Activated effector memory CD4-positive, alpha-beta T cell treated with Interleukin-2 at 50 U/mL for 16 hours (primary cell): ENCODE measurements around the gene SVBP.
"Not testable (repeated sequence)": the region's sequence is repeated elsewhere in the genome, so short reads cannot be mapped to it uniquely, and the experiment has no call there.

Source experiments
- DNase-seq: peaks from one replicate; pipeline ENCODE4 v3.0.0-alpha.2; 2020

SVBP gene

DNA sequence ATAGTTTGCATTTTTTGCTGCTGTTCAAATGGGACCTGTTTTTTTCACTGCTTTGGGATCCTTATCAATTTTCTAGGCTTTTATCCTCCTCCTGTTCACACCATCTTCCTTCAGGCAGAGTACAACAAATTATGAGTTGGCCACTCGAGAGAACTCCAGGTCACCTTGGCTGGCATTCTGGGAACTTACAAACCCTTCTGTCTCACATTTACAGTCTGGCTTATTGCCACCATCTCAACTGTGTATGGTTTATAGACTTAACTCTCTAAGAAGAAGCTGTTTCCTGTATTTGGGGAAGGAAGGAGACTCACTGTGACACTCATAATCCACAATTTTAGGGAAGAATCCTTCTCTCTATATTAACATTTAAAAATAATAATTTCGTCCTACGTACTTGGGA is 23.8 kb upstream of the SVBP start:
- no peak for DNase-seq

DNA sequence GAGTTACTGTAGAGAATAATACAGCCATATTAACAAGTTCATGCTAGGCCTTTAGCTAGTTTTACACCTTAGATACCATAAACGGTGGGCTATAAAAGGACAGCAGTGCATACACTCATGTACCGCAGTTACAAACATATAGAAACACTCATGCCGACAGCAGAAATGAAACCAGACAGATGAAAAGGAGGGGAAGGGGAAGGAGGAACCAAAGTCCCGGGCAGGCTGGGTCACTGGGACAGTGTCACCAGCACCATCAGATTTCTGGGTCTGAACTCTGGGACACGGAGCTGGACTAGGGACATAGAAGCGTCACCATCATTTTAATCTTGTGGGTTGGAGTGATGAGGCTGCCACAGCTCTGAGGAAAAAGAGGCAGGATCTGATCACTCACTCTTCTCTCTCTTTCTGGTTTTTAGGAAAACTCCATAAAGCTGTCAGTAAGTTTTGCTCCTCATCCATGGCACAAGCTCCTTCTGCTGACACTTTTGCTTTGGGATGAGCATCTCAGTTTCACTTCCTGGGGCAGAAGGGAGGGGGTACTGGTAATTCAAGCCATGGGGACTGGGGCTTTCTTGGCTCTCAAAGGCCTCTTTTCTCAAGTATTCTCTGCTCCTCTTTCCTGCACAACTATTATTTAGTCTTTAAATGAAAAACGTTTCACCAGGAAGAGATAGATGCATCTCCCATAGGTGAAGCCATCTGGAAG is 21.4 kb upstream of the SVBP start:
- DNase-seq, result no peak

- DNase-seq, result no peak
Measured at GRCh38 chr1:42837709-42838108, 20.5 kb upstream of the SVBP start.

- no peak for DNase-seq
Measured at GRCh38 chr1:42835422-42835821, 18.2 kb upstream of the SVBP start.

GRCh38 chr1:42834803-42835202 is 17.6 kb upstream of the SVBP start:
- DNase-seq, result no peak

DNA sequence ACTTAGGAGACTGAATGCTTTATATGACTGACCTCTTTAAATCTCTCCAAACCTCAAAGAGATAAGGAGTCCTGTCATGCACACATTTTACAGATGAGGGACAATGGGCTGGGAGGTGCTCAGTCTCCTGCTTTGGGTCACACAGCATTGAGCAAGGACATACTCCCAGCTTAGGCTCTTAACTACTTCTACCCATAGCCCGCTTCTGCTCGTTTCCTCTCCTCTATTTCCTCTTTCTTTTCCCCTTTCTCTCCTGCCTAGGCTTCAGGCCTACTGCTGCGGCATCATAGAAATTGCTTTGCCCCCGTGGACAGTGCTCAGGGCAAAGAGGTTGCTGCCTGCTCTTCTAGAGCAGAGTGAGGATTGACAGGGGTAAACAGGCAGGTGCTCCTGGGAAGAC is 16.8 kb upstream of the SVBP start:
- no peak for DNase-seq

DNA sequence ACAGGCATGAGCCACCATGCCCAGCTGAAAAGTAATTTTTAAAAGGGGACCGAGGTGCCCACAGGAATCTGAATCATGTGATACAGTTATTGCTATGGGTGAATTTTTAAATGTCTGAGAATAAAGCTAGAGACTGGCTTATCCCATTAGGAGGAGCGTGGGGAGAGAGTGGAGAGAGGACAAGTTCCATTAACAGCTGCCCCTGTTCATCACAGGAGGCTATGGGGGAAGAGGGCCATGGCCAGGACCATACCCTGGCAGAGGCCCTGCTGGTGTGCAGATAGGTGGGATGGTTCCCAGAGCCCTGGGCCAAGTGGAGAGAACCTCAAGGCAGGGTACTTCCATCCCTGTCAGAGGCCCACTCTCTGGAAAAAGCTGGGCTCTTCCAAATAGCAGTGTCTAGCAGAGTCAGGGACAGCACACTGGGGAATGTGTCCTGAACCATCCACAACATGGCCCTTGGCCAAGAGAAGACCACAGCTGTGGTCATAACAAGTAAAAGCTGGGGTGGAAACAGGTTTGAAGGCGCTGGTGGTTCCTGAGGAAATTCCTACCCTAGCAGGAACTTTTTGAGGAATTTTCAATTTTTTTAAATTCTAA is 15.5 kb upstream of the SVBP start:
- no peak for DNase-seq

- DNase-seq, result no peak
Measured at GRCh38 chr1:42831273-42831672, 14.1 kb upstream of the SVBP start.

- no peak for DNase-seq
Measured at GRCh38 chr1:42830631-42831030, 13.4 kb upstream of the SVBP start.

GRCh38 chr1:42825036-42825851 is 8.0 kb upstream of the SVBP start:
- DNase-seq, result no peak

DNA sequence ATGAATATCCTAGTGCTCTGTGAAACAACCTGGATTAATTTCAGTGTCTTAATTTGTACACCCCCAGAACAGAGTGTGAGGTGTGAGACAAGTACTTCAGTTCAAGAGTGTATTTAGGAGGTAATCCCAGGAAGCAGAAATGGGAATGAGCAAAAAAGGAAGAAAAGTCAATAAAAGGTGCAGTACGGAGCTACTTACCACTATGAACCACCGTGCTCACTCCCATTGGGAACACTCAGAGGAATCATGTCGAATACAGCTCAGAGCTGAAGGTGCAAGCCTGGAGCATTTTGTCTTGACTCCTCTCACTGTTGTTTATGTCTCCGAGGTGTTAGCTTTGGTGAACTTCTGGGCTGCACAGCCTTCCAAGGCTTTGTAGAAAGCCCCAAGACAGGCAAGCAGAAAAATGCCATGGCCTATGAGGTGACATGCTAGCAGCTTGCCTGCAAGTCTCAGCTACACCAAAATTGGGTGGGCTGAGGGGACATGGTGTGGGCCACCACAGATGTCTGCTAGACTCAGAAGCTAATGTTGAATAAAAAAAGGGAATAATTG is 7.4 kb upstream of the SVBP start:
- no peak for DNase-seq

- DNase-seq, result no peak
Measured at GRCh38 chr1:42822800-42823392, 5.7 kb upstream of the SVBP start.

GRCh38 chr1:42821690-42822089 is 4.5 kb upstream of the SVBP start:
- no peak for DNase-seq

- DNase-seq, result no peak
Measured at GRCh38 chr1:42820813-42821212, 3.6 kb upstream of the SVBP start.

- DNase-seq, result no peak
Measured at GRCh38 chr1:42817976-42818375, 779 bp upstream of the SVBP start.

GRCh38 chr1:42817440-42817767 is 207 bp upstream of the SVBP start:
- no peak for DNase-seq

- DNase-seq, result no peak
Measured at GRCh38 chr1:42815941-42816584, 1.1 kb downstream of the SVBP start.

- not testable (repeated sequence) for DNase-seq
Measured at GRCh38 chr1:42814815-42815214, 2.4 kb downstream of the SVBP start.

- DNase-seq, result no peak
Measured at GRCh38 chr1:42807056-42807668, 10.0 kb downstream of the SVBP start.

DNA sequence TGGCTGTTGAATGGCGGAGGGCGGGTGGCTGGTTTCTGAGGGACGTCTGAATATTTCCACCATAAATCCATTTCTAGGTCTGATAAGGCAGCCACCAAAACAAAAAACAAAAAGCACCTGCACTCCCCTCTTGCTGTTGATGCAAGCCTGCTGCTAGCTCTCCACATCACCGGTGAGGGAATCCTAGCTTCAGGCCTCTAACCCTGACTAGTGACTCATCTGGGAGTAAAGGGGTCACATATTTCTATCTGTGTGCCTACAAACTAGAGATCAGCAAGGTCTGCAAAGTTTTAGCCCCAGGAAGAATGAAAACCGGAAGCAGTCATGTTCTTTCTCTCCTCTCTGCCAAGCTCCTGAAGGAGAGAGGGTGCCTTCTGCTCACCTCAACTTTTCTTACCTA is 10.6 kb downstream of the SVBP start:
- no peak for DNase-seq

GRCh38 chr1:42806171-42806570 is 11.0 kb downstream of the SVBP start:
- DNase-seq, result no peak

GRCh38 chr1:42801832-42802473 is 15.2 kb downstream of the SVBP start:
- no peak for DNase-seq
